Fibroblast of skin of left quadriceps (primary cell): ENCODE data around the gene PRMT9.
A peak's percentile ranks its signal among the peaks of the same experiment; 100 is the strongest.

ENCODE experiments used
- DNase-seq, 2 experiments: peaks; one replicate each; pipeline ENCODE4 v3.0.0-alpha.2; 2013; ENCODE audit warnings: low read depth in 2 of 2

The PRMT9 gene

GRCh38 chr4:147683717-147684700 lies at the start of gene PRMT9:
TSS of gene PRMT9 (minus strand) at chr4:147684163. CDS start at chr4:147683987, 176 bp downstream.
- peak; percentile 64 for DNase-seq

- DNase-seq: no peak
Observed at GRCh38 chr4:147732518-147733235, 48.7 kb upstream of the PRMT9 start.

GRCh38 chr4:147731580-147732517 lies 47.9 kb upstream of the PRMT9 start, which contains the start of gene ARHGAP10:
TSS of gene ARHGAP10 (plus strand) at chr4:147732088. CDS start at chr4:147732302, 214 bp downstream.
- DNase-seq: peak; percentile 61 to 67

- no peak for DNase-seq
Observed at GRCh38 chr4:147730333-147730732, 46.4 kb upstream of the PRMT9 start.

- no peak for DNase-seq
Observed at GRCh38 chr4:147727476-147728028, 43.6 kb upstream of the PRMT9 start.

GRCh38 chr4:147725673-147726072 lies 41.7 kb upstream of the PRMT9 start:
- DNase-seq: no peak

- DNase-seq: no peak
Observed at GRCh38 chr4:147724468-147725201, 40.7 kb upstream of the PRMT9 start.

GRCh38 chr4:147723326-147723725 lies 39.4 kb upstream of the PRMT9 start:
- no peak for DNase-seq

- no peak for DNase-seq
Observed at GRCh38 chr4:147717878-147718277, 33.9 kb upstream of the PRMT9 start.

- DNase-seq: peak; percentile 86
Observed at GRCh38 chr4:147714575-147715401, 30.8 kb upstream of the PRMT9 start.

- DNase-seq: no peak
Observed at GRCh38 chr4:147709999-147710398, 26.0 kb upstream of the PRMT9 start.

- DNase-seq: no peak
Observed at GRCh38 chr4:147707892-147708672, 24.1 kb upstream of the PRMT9 start.

- DNase-seq: no peak
Observed at GRCh38 chr4:147704846-147705245, 20.9 kb upstream of the PRMT9 start.

GRCh38 chr4:147696866-147697265 lies 12.9 kb upstream of the PRMT9 start:
- DNase-seq: no peak

- no peak for DNase-seq
Observed at GRCh38 chr4:147693218-147693617, 9.3 kb upstream of the PRMT9 start.

GRCh38 chr4:147691820-147692219 lies 7.9 kb upstream of the PRMT9 start:
- no peak for DNase-seq

- DNase-seq: no peak
Observed at GRCh38 chr4:147689067-147689466, 5.1 kb upstream of the PRMT9 start.

- DNase-seq: no peak
Observed at GRCh38 chr4:147683188-147683591, 773 bp downstream of the PRMT9 start.

- no peak for DNase-seq
Observed at GRCh38 chr4:147682755-147683154, 1.2 kb downstream of the PRMT9 start.
